Hematopoietic multipotent progenitor cell treated with erythropoietin and hydrocortisone succinate and interleukin-3 and kit ligand, for 6 days (in vitro differentiated cells): Measurements from ENCODE around the gene DPP8.
A peak's percentile ranks its signal among the peaks of the same experiment; 100 is the strongest.

Source experiments
- DNase-seq: peaks from one replicate; pipeline ENCODE4 v3.0.0-alpha.2; 2015

Gene DPP8

DNA sequence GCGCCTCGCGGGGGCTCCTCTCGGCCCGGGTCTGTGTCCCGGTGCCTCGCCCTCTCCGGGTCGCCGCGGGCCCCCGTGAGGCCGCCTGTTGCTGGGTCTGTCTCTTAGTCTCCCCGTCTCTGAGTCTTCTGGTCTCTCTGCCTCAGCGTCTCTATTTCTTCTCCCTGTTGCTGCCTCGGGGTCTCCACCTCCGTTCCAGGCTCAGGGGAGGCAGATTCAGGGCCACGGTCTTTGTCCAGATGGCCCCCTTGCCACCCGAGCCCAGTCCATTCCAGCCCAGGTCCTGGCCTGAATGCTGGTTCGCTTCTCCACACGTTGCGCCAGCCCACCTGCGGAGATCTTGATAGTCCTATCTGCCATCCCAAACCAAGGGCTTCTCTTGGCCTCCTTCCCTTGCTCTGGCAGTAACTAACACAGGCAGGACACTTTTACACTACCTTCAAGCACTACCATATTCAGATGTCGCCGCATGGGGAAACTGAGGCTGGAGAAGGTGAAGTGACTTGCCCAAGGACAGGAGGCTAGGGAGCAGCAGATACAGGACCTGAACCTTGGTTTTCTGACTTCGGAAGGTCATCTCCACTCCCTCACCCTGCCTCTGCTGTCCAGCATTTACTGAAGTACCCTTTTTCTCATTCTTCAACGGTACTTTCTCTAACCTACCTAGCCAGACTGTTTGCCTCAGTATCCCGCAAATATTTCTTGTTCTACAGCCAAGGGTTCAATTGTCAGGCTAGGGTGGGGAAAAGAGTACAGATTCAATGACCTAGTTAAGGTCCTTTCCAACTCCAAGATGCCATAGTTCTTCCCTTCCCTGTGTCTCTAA is 94.1 kb downstream of the DPP8 start:
- DNase-seq: no peak

DNA sequence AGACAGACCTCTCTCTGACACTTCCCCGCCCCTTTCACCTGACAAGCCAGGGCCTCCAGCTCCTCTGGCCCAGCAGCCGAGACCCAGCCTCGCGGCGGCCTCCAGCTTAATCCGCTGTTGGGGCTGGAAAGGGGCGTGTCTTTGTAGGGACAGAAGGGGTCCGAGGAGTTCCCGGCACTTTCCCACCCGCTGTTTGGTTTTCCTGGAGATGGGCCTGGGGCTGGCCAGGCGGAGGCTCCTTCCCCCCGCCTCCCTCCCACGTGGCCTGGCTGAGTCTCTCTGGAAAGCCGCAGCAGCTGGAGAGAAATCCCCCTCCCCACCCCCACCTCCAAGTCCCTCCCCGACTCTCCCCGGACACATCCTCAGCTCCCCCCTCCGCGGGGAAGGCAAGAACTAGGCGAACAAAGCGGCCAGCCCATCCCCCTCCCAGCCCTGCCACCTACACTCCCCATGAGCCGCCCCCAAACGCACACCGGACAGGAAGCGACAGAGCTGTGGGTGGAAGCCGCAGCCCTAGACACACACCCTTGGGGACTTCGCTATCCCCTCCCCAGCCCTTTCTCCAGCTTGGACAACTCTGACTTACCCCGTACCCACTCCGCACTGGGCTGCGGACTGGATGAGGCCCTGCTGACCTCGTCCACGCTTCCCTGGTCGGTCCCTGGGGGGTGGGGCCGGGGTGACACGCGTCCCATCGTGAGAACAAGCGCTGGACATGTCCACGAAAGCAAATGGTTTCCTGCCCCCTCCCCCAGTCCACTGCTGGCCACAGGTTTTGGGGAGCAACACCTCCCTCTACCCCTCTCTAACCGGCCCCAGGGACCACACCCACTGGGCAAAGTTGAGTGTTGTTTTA is 95.9 kb downstream of the DPP8 start:
- DNase-seq: peak; percentile 41

DNA sequence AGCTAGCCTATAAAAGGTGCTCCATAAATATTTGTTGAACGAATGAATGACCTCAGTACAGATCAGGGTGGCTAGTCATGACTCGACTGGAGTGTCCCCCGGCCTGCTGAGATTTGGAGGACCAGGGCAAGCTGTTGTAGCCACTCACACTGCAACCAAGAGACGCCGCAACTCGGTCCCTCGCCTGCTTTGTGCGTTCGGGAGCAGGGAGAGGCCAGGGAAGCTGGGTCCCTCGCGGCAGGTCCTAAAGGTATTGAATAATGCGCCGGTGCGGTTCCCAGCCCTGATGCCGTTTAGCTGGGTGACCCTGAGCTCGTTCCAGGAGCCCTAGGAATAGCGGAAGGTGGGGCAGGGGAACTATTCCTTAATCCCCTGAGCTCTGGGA is 96.5 kb downstream of the DPP8 start:
- no peak for DNase-seq

DNA sequence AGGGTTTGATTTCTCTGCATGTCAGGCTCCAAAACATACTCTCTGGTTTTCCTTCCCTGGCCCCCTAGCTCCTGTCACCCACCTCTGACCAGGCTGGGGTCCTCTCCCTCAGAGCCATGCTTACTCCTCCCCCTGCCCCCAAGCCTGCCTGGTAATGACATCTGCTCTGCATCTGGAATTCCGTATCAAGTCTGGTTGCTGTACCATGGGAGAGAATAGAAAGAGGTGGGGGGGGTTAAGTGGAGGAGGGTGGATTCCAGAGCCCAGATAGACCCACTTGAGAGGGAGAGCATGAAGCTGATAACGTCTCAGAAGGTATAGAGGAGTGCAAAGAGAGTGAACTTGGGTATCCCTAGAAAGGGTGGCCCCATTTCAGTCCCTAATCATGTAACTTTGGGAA is 98.9 kb downstream of the DPP8 start:
- no peak for DNase-seq

DNA sequence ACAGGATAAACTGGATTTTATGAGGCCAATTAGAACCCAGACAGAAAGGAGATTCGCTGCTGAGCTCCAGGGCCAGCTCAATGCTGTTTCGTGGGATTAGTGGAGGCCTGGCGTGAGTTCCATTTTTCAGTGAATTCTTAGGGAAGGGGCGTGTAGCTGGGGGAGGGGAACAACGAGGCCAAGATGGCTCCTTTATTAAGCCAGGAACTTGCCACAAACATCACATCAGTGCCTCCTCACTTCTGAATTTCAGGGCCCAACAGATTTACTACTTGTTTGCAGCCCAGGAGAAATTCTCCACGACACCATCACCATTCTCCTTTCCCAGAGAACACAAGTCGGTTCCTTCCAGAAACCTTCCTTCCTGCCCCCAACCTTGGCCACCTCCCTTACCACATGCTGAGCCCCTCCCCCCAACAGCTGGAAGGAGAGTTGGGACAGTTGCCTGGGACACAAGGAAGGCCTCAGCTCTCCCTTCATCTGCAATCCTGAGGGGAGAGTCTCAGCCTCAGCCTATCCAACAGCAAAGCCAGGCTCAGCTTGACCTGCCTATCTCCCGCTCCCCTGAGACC is 100.6 kb downstream of the DPP8 start:
- DNase-seq: no peak

DNA sequence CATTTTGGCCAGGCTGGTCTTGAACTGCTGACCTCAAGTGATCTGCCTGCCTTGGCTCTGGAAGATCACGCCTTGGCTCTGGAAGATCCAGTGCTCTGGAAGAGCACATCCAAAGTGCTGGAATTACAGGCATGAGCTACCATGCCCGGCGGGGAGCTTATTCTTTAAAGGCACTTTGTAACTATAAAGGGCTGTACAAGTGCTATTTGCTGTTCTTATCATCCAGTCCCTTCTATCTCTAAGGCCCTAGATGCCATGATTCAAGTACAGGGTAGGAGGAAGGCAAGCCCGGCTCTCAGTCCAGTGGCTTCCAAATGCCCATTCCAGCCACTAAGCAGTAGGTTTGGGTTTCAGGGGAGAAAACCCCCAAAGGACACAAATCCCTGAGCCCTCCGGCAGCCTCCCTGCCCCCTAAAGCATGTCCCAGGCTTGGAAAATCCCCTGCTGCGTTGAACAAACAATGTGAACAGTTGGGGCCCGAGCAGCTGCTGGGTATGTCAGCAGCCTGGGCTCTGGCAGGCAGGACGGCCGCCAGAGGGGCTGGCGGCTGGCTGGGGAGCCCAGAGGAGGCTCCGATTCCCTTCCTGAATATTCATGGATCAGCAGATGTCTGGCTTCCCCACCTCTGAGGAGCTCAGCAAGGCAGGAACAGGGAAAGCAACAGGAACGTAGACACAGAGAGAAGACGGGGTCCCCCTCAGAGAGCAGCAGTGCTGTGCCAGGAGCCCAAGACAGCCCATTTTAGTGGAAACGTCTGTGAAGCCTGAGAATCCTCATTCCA is 102.5 kb downstream of the DPP8 start:
- no peak for DNase-seq

DNA sequence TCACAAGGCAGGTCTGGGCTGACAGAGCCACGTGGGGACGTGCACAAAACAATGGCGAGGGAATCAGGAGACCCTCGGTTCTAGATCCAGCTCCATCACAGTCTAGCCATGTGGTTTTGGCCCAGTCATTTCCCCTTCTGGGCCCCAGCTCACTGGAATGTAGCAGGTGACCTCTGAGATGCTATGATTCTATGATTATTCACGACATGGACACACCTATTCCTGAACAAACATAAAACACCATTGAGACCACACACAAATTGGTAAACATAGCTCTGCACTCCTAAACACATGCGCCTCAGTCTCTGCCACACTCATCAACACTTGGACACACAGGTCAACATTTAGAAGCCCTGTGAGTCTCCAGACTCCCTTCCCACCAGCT is 103.7 kb downstream of the DPP8 start:
- no peak for DNase-seq

DNA sequence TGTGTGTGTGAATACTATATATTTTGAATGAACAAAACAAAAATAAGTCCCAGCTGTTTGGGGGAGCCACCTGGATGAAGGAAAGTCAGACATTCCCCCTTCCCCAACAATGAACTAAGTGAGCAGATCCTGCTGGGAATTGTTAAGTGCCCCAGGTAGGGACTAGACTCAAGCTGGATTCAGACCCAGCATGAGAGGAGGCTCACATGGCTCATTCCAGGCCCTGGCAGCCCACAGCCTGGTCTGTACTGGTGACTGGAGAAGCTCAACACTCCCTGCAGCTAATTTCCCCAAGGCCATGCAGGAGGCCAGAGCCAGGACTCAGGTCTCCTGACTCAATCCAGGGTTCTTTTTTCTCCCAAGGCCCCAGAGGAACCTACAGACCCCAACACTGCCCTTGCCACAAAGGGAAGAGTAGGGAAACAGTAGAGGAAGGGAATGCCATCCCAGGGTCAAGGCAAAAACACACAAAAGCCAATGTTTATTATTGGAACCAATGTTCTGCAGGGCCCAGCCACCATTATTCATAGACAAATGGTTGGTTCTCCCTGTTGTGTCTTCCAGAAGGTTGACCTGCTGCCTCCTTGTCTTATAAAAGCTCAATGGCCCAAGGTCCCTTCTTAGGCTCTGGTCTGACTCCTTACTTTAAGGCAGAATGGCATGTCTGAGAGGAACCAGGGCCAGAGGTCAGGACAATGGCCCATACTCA is 104.3 kb downstream of the DPP8 start:
- no peak for DNase-seq

DNA sequence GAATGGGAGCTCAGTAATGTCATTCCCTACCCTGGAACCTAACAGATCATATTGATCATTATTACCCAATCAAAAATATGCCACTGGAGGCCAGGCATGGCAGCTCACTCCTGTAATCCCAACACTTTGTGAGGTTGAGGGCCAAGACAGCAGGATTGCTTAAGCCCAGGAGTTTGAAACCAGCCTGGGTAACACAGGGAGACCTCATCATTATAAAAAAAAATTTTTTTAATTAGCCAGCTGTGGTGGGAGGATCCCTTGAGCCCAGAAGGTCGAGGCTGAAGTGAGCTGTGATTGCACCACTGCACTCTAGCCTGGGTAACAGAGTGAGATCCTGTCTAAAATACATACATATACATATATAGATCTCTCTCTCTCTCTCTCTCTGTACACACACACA is 104.9 kb downstream of the DPP8 start:
- no peak for DNase-seq

DNA sequence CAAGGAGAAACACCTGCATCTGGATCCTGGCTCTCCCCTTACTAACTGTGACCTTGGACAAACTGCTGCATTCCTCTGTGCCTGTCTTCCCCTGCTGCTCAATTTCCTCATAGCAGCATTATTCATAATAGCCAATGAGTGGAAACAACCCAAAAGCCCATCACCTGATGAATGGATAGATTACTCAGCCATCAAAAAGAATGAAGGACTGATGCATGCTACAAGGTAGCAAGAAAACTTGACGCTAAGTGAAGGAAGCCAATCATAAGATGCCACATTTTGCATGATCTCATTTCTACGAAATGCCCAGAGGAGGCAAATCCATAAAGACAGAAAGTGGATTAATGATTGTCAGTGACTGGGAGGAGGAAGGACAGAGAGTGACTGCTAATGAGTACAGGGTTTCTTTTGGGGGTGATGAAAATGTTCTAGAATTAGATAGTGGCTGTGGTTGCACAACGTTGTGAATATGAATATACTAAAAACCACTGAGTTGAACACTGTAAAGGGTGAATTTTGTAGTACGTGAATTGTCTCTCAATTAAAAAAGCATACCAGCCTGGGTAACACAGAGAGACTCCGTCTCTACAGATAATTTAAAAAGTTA is 105.9 kb downstream of the DPP8 start:
- no peak for DNase-seq

DNA sequence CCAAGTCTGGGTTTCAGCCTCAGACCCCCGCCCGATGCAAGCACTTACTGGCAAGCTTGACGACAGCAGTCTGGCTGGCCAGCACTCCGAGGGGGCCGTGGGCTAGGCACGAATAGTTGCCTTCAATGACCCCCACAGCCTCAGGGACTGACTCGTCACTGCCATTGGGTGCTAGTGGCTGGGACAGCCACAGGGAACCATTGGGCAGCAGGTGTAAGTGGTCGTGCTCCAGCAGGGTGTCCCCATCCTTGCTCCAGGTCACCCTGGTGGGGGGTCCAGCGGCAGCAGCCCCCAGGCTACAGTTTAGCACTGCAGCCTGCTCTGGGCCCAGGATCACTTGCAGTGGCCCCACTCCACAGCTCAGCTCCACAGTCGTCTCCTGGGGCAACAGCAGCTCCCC is 106.5 kb downstream of the DPP8 start:
- no peak for DNase-seq

DNA sequence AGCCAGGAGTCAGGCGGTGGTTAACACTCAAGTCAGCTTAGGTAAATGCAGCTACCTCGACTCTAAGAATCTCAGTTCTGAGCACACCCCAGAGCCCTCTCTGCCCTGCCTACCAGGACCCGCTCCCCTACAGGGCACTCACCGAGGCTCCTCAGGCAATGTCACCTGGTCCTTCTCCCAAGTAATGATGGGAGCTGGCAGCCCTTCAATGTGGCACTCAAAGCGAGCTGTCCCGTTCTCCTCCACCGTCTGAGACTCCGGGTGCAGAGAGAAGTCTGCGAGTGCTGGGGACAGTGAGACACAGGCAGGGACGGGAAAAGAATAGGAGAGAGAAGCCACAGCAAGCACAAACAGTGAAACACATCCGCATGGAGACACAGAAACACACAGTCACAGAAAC is 107.5 kb downstream of the DPP8 start:
- DNase-seq: no peak

DNA sequence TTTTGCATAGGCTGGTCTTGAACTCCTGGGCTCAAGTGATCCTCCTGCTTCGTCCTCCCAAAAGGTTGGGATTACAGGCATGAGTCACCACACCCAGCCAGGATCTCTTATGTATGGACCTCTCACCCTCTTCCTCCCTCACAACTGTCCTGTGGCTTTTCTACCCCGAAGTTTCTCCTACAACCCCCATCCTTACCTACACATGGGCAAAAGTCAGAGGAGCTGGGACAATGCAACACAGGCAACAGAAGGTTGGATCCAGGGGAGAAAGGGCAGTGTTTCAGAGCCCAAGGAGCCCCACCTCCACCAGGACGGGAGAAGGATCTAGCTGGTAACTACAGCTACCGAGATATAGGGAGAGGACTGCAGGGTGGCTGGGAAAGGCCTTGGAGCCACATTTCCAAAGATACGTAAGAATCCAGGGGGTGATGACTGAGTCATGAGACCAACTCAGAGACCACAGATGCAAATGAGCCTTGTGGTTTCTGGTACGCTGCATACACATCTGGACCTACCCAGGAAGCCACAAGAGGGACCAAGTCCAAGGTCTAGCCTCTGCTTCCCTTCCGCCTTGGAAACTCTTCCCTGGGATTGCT is 108.4 kb downstream of the DPP8 start:
- DNase-seq: peak; percentile 29

DNA sequence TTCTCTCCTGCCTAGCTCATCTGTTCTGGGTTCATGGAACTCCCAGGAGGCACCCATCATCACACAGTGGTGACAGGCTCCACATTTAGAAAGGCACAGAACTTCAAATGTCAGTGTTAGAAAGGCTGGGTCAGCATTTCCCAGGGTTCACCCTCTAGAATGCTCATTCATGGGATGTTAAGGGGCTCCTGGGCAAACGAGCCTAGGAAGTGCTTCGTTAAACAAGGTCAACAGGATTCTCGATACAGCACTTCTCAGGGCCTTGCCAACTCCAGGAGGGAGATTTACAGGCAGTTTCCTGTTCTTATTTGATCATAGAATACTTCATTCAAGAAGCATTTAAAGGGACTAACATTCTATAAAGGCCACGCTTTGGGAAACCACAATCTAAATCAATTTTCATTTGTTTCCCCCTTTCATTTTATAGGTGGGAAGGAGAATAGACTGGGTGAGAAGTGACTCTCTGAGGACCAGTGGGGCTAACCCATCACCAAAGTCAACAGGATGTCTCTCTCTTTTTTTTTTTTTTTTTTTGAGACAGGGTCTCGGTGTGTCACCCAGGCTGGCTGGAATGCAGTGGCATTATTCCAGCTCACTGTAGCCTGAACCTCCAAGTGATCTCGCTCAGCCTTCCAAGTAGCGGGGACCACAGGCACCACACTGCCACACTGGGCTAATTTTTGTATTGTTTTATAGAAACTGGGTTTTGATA is 109.0 kb downstream of the DPP8 start:
- DNase-seq: no peak

DNA sequence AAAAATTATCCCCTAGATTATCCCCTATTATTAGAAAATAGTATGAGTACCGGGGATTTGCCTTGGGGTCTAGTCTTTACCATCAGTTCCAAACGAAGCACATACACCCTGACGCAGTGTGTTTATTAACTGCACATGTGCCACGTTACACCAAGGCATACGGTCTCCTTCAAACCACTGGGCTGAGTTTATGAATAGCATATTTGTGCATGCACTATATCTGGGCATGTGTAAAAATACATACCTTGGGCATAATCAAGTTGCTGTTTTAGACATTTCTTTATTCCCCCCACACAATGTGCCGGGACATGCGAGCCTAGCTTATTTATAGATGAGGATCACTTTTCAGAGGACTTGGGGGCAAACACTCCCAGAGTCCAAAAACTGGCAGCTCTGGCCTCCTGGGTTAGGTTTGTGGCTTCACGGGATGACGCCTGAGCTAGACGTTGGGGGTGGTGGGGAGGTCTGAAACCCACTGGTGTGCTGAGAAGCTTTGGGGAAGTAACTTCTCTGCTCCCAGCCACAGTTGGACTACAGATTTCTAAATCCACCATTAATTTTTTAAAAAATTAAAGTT is 111.0 kb downstream of the DPP8 start:
- no peak for DNase-seq

DNA sequence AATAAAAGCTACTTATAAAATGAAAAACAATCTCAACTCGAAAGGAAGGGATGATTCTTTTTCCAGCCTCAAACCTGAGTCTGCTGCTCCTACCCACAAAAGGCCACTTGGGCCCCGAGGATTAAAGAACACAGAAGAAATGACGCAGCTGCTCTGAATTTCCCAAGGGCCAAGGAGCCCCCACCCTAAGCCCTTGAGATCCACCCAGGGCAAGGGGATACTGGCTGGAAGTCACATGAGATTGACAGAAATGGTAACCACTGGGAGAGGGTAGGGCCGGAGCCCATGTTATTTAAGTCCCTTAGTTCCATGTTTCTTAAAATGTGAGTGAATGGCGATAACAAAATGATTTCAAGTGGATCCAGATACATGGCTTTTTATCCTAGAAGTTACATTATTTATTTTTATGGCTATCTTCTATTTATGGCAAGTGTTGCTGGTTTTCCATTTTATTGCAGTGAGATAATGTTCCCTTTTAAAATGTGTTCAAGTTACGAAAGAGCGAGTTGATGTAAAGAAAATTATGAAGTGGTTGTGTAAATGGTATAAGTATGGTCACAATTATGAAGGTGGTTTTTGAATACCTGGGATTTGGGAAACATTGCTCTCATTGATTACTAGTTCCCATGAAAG is 111.6 kb downstream of the DPP8 start:
- DNase-seq: no peak

DNA sequence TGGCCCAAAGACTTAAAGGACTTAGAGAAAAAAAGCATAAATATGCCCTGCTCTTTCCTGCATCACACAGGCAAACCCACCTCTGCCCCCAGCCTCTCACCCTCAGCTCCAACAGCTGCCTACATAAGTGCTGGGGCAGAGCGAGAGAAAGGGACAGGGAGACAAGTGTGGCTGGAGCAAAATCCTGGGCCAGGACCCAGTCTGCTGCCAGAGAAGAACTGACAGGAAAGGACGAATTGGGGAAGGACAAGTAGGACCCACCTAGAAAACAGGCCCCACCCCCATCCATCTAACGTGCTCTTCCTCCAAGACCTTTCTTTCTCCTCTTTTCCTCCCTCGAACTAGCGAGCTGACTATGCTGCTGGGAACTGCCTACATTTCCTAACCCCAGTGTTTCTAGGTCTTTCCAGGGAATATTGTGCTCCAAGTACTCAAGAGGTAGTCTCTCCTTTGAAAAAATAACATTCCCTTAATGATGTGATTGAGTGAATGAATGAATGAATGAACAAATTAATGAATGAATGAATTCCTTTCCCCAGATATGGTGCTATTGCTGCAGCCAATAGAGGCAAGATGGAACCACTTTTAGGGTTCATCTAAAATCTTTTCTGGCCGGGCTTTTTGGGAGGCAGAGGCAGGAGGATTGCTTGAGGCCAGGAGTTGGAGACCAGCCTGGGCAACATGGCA is 113.2 kb downstream of the DPP8 start:
- no peak for DNase-seq

DNA sequence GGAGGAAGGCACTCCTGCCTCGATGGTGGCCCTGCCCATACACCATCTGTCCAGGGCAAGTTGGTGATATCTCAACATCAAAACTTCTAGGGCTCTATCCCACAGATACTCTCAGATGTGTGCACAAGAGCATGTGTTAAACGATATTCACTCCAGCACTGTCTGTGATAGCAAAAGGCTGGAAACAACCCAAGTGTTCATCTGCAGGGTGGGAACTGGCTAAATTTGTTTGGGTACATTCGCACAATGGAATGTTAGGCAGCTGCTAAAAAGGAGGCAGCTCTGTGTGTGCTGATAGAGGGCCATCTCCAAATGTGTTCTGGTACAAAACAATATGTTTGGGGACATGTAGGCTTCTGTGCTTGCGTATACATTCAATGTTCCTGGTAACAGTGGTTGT is 114.5 kb downstream of the DPP8 start:
- no peak for DNase-seq

DNA sequence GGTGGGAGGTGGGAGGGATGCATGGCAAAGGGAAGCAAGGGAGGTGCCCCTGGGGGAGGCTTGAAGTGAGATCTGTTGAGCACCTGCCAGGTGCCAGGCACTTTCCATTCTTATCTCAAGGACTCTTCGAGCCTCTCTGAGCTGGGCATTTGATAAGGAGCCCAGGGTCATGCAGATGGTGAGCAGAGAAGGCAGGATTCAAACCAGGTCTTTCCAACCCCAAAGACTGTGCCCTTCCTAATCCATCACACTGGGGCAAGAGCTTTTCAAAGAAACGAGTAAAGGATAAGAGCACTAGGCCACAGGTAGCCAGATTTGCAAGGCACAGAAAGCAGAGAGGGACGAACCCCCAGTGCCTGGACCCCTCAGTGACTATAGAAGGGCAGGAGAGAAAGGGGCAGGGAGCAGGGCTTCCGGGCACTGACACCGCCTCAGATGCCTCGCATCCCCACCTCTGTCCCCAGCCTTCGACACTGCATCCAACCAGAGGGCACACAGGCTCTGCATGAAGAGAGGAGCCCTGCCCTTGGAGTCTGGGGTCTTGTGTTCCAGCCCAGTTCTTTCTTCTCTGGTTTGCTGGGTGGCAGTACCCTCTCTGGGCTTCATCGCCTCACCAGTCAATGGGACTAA is 115.8 kb downstream of the DPP8 start:
- no peak for DNase-seq
